GM18873 (cell line): Measurements from ENCODE around the gene NRF1.
A peak's percentile ranks its signal among the peaks of the same experiment; 100 is the strongest.
"Not testable (repeated sequence)": the region's sequence is repeated elsewhere in the genome, so short reads cannot be mapped to it uniquely, and the experiment has no call there.

Experiments used
- ATAC-seq: cut with Tn5 transposase; IDR thresholded peaks from one replicate; pipeline ENCODE4 v1.9.1; 2021; ENCODE audit warnings: mild to moderate bottlenecking, moderate library complexity, moderate number of reproducible peaks; ENCODE audit not compliant: unreplicated experiment, low FRiP score

The NRF1 gene

DNA sequence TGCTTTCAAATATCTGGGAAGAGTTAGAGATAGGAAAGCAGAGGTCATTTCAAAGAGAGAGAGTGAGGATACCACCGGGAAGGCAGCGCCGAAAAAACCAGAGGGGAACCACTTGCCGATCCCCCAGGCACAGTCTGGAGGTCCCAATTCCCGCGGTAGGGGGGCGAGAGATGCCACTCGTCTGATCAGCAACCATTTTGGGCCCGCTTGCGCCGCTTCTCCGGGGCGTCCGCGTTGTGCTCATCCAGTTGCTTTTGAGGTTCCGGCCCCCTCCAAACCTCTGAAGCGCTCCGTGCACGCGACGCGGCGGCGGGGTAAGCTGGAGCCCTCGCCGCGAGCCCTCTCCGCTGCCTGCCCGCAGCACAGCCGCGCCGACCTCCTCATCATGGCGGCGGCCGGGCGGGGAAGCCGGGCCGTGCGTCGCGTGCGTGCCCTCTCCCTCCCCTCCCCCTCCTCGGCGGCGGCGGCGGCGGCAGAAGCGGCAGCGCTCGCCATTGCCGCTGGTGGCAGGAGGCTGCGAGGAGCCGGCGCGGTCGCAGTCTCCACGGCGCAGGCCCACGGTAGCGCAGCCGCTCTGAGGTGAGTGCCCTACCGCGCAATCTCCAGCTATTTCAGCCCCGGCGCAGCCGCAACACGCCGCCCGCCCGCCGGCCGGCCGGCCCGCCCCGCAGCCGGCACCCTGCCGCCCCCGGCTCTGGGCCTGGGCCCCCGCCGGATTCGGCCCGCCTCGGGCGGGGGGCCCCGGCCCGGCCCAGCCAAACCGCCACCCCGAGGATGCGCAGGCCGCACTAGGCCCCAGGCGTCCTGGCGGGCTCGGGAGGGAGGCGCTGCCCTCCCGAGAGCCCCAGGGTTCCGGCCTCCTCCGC, at the start of gene NRF1:
Gene NRF1, plus strand, starts transcription at position 475 of the 866 bp plus-strand sequence. CDS start 45,632 bp downstream, outside the sequence.
- ATAC-seq, result peak; percentile 49

DNA sequence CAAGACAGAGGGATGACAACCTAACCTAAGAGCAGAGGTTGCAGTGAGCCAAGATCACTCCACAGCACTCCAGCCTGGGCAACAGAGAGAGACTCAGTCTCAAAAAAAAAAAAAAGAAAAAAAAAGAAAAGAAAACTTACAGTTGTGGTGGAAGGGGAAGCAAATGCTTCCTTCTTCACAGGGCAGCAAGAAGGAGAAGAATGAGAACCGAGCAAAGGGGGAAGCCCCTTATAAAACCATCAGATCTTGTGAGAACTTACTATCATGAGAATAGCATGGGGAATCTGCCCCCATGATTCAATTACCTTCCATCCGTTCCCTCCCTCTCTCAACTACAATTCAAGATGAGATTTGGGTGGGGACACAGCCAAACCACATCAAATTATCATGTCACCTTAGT, 45.2 kb upstream of the NRF1 start:
- ATAC-seq, result not testable (repeated sequence)

DNA sequence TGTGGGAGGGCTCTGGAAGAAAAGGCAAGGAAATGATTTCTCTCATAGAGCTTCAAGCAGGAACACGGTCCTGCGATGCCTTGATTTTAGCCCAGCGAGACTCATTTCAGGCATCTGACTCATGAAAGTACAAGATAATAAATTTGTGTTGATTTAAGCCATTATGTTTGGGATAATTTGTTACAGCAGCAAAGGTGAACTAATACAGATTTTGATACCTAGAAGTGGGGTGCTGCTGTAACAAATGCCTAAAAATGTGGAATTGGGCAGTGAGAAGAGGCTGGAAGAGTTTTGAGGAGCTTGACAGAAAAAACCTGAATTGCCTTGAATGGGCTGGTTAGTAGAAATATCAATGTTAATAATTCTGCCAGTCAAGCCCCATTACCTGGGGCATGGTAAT, 44.1 kb upstream of the NRF1 start:
- ATAC-seq, result no peak

DNA sequence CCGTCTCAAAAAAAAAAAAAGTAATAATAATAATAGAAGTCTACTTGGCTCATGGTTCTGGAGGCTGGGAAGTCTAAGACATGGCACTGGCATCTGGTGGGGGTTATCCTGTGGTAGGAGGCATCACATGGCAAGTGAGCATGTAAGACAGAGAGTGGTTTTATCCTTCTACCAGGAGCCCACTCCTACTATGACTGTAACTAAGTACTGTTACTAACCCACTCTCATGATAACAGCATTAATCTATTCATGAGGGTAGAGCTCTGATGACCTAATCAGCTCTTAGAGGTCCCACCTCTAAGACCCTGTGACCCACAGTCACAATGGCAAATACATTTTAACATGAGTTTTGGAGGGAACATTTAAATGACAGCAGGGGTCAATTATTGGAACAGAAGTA, 43.3 kb upstream of the NRF1 start:
- ATAC-seq, result no peak

DNA sequence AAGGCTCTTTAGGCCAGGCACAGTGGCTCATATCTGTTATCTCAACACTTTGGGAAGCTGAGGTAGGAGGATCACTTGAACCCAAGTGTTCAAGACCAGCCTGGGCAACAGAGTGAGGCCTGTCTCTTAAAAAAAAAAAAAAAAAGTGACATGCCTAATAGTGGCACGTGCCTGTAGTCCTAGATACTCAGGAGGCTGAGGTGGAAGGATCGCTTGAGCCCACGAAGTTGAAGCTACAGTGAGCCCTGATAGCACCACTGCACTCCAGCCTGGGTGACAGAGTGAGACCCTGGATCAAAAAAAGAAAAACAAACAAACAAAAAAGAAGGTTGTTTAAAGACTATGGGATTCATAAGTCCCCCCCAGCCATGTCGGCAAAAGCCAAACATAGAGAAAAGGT, 42.2 kb upstream of the NRF1 start:
- no peak for ATAC-seq

DNA sequence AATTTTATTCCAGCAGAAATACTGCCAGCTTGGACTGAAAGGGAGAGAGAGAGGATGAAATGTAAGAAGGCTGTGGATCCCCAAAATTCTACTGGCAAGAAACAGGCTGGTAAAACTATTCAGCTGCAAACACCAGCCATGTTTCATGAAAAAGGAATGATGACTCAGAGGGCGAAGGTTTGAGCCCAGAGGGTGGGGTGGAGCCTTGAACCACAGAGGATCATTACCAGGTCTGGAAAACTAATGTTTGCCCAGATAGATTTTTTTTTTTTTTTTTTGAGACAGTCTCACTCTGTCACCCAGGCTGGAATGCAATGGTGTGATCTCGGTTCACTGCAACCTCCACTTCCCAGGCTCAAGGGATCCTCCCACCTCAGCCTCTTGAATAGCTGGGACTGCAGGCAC, 41.7 kb upstream of the NRF1 start:
- ATAC-seq, result no peak

DNA sequence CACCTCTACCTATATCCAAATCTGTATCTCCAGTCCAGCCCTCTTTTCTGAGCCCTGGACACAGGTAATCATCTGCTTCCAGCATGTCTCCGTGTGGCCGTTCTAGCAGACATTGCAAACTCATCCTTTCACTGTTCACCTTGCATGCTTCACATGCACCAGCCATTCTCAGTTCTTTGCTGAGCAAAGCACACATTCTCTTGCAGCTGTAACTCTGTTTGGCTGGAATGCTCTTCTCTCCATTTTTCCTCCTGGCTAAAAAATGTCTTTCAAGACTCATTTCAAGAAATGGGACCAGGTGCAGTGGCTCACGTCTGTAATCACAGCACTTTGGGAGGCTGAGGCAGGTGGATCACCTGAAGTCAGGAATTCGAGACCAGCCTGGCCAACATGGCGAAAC, 40.3 kb upstream of the NRF1 start:
- ATAC-seq, result no peak

DNA sequence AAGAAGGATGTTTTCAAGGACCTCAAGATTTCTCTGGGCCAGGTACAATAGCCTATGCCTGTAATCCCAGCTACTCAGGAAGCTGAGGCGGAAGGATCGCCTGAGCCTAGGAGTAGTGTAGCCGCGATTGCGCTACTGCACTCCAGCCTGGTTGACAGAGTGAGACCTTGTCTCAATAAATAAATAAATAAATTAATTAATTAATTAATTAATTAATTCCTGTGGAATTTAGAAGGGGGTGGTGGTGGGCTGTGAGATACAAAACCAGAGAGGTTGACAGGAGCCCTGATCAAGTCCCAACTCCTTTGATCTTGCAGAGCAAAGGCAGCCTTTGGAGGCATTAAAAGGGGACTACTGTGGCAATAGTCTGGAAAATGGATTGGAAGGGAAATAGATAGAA, 39.3 kb upstream of the NRF1 start:
- no peak for ATAC-seq

DNA sequence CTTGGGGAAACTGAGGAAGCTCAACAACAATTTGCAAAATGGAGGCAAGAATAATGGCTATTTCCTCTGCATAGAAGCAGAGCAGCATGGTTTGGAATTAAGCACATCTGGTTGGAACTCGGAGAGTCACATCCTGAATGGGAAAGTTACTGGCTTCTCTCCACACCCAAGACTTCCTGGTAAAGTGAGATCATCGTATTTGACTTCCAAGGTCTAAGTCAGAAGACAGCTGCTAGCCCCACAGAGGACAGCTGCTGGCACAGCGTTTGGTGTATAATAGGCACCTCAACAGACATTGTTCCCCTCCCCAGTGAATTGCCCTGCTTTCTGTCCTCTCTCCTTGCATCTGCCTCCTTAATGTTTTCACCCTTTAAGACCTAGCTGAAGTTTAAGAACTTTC, 37.0 kb upstream of the NRF1 start:
- no peak for ATAC-seq

DNA sequence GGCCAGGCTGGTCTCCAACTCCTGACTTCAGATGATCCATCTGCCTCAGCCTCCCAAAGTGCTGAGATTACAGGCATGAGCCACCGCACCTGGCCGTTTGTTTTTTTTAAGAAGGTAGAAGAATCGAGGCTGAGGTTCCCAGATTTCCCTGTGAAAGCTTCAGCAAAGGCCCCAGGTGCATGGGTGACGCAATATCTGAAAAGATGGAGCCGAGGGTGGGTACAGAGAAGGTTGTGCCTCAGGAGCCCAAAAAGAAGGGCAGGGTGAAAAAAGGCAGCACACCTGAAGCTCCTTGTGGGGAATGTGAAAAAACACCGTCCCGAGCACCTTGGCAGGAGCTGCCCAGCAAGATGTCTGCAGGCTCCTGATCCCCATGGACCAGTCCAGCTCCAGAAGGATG, 35.8 kb upstream of the NRF1 start:
- no peak for ATAC-seq

DNA sequence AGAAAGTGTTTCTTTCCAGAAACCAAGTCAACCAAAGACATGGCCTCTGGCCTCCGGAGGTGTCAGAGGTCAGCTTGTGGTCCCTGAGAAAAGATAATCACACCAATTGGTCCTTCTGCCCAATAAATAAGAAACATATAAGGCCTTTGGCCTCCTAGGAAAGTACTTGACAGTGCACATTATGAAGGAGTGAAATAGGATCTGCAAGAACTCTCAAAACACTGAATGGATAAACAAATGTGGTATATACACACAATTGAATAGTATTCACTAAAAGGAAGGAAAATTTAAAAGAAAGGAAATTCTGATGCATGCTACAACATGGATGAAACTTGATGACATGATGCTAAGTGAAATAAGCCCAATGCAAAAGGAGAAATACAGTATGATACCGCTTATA, 35.4 kb upstream of the NRF1 start:
- no peak for ATAC-seq

DNA sequence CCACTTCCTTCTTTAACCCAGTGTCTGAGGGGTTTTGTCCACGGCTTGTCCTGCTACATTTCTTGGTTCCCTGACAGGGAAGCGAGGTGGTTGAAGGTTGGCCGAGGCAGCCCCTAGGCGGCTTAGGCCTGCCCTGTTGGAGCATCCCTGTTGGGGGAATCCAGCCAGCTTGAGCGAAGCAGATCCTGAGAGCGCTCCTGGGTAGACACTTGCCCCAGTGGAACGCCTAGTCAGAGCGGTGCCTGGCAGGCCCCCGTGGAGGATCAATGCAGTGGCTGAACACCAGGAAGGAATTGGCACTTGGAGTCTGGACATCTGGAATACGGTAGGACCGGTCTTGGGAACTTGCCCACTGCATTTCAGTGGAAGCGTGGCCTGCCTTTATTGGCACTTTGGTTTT, 32.7 kb upstream of the NRF1 start:
- ATAC-seq, result no peak

DNA sequence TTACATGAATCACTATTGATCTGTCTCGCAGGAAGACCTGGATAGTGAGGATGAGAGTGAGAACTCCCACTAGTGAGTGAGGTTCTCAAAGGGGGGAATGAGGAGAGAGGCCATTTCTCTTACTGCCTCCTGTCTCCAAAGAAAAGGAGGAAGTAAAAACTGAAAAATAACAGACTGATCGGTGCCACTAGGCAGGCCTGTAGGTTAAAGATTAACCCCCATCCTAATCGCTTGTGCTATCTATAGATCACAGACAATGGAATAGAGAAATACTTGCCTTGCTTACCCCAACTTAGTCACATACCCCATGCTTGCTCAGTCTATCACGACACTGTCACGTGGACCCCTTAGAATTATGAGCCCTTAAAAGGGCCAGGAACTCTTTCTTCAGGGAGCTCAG, 25.3 kb upstream of the NRF1 start:
- ATAC-seq, result not testable (repeated sequence)

DNA sequence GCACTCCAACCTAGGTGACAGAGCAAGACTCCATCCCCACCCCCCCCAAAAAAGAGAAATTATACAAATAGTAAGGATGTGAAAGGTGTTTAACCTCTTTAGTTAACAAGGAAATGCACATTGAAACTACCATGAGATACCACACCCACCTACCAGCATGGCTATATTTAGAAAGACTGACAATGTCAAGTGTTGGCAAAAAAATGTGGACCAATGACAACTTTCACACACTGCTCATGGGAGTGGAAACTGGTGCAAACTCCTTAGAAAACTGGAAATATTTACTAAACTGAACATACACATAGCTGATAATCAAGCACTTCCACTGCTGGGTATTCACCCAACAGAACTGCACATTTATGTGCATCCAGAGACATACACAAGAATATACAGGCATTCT, 23.3 kb upstream of the NRF1 start:
- no peak for ATAC-seq

DNA sequence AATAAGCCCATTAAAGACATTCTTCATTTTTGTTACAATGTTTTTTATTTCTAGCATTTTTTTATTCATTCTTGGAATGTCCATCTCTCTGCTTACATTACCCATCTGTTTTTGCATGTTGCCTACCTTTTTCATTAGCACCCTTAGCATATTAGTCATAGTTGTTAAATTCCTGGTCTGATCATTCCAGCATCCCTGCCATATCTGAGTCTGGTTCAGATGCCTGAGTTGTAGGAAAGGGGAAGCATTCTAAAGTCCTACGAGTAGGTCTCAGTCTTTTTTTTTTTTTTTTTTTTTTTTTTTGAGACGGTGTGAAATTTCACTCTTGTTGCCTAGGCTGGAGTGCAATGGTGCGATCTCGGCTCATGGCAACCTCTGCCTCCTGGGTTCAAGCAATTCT, 19.7 kb upstream of the NRF1 start:
- no peak for ATAC-seq

DNA sequence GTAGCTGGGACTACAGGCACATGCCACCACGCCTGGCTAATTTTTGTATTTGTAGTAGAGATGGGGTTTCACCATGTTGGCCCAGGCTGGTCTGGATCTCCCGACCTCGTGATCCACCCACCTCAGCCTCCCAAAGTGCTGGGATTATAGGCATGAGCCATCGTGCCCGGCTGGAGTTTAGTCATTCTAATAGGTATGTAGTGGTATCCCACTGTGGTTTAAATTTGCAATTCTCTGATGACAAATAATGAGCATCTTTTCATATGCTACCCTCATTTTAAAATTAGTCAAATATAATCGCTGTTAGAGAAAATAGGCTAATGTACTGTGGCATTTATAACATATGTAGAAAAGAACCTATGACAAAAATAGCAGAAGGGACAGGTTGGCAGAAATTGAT, 15.1 kb upstream of the NRF1 start:
- ATAC-seq, result not testable (repeated sequence)

DNA sequence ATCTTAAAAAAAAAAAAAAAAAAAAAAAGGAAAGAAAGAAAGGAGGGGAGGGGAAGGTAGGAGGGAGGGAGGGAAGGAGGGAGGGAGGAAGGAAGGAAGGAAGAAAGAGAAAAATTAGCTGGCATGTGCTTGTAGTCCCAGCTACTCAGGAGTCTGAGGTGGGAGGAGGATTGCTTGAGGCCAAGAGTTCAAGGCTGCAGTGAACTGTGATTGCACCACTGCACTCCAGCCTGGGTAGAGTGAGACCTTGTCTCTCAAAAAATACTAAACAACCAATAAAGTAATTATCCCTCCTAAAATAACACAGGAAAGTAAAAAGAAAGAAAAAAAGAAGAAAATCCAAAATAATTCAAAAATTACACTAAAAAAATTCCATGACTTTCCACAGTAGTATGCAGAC, 13.8 kb upstream of the NRF1 start:
- ATAC-seq, result no peak

DNA sequence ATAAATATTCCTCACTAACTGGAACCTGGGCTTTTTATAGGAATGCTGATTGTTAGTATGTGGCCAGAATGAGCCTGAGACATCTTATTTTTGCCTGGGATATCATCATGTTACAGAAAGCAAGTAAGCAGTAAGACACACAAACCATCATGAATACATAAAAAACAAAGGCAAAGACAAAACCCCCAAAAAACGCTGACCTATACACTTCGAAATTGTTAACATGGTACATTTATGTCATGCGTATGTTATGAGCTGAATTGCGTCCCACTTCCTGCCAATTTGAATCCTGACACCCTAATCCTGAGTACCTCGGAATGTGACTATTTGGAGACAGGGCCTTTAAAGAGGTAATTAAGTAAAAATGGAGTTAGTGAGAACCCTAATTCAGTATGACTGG, 12.3 kb upstream of the NRF1 start:
- no peak for ATAC-seq

DNA sequence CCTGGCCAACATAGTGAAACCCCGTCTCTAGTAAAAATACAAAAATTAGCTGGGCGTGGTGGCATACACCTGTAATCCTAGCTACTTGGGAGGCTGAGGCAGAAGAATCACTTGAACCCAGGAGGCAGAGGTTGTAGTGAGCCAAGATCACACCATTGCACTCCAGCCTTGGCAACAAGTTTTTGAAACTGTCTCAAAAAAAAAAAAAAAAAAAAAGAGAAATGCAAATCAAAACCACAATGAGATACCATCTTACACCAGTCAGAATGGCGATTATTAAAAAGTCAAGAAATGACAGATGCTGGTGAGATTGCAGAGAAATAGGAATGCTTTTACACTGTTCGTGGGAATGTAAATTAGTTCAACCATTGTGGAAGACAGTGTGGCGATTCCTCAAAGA, 7.9 kb upstream of the NRF1 start:
- ATAC-seq, result not testable (repeated sequence)

DNA sequence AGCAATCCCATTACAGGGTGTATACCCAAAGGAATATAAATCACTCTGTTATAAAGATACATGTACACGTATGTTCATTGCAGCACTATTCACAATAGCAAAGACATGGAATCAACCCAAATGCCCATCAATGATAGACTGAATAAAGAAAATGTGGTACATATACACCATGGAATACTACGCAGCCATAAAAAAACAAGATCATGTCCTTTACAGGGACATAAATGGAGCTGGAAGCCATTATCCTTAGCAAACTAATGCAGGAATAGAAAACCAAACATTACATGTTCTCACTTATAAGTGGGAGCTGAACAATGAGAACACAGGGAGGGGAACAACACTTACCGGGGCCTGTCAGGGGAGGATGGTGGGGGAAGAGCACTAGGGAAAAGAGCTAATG, 7.5 kb upstream of the NRF1 start:
- ATAC-seq, result not testable (repeated sequence)

DNA sequence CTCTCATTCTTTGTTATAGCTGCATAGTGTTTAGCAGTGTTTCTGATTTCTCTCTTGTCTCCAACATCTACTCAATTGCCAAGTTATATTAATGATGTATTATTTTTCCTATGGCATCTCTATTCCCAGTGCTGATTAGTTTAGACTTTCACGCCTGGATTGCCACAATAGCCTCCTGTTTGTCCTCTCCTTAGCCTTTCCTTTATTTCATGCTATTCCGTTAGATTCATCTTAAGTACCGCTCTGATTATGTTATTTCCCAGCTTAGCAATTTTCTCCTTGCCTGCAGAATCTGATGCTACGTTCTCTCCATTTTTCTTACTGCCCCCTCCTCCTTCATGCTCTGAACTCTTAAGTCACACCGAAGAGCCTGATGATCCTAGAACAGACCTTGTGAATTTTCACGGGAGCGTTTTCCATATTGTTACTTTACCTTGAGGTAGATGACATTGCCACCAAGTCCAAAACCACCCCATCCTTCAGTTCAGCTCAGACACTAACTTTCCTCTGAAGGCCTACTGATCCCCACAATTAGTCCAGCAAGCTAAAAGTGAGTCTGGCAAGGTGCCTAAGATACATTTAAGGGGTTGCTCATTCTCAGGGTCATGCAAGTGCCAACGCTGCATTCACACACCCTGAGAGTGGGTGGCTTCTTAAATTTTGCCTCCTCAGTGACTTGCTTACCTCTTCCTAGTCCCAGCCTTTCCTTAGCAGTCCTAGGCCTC, 6.6 kb upstream of the NRF1 start:
- no peak for ATAC-seq
